H1 (cell line): ENCODE measurements around the gene S1PR3. TPM values are rescaled to one million over a fixed set of nuclear protein-coding genes. Genes with fewer than 3 reads are reported as not detected.

Experiments
- CTCF ChIA-PET: fragments of 300-600 bp; sonication (Branson Sonifier 250); formaldehyde crosslinking; loops from one replicate; lab custom pipeline; 2021; ENCODE audit not compliant: partially characterized antibody; lab: Charles Lee
- POLR2A ChIA-PET: fragments of 300-600 bp; sonication (Branson Sonifier 250); formaldehyde crosslinking; loops from one replicate; lab custom pipeline; 2021; ENCODE audit warnings: inconsistent platforms; ENCODE audit not compliant: partially characterized antibody; lab: Charles Lee
- DNase-seq, 2 experiments: peaks; one replicate each; pipeline versions ENCODE4 v3.0.0 to v3.0.0-alpha.2; 2010 to 2022; ENCODE audit warnings: low spot score in 2 of 2, low read depth in 1 of 2, mixed read lengths in 1 of 2
- FAIRE-seq: peaks from 2 replicates; lab custom pipeline; 2011; peaks lifted over from hg19 to GRCh38; lab: Jason Lieb, UNC
- H2AFZ ChIP-seq: 2 replicates; pipeline ENCODE4 v1.8.1; 2012; ENCODE audit warnings: low read length, inconsistent platforms
- H2AK5ac ChIP-seq: 2 replicates; pipeline ENCODE4 v1.6.1; 2013; ENCODE audit warnings: low read depth, low read length
- H2BK120ac ChIP-seq: replicated peaks from 2 replicates; pipeline ENCODE3; 2013; ENCODE audit warnings: low read depth, low read length, inconsistent platforms
- H2BK12ac ChIP-seq: 2 replicates; pipeline ENCODE4 v1.6.1; 2013; ENCODE audit warnings: low read depth, low read length
- H2BK15ac ChIP-seq: 2 replicates; pipeline ENCODE4 v1.6.1; 2013; ENCODE audit warnings: low read length
- H2BK20ac ChIP-seq: 2 replicates; pipeline ENCODE4 v1.6.1; 2013; ENCODE audit warnings: low read length
- H2BK5ac ChIP-seq: 2 replicates; pipeline ENCODE4 v1.6.1; 2013; ENCODE audit warnings: low read depth, low read length
- H3K14ac ChIP-seq: 2 replicates; pipeline ENCODE4 v1.6.1; 2013; ENCODE audit warnings: inconsistent platforms; ENCODE audit not compliant: insufficient read length
- H3K18ac ChIP-seq: 2 replicates; pipeline ENCODE4 v1.6.1; 2013; ENCODE audit warnings: low read length; ENCODE audit errors: extremely low read depth
- H3K23ac ChIP-seq: 2 replicates; pipeline ENCODE4 v1.6.1; 2013; ENCODE audit warnings: inconsistent platforms; ENCODE audit not compliant: insufficient read length
- H3K23me2 ChIP-seq: 2 replicates; pipeline ENCODE4 v1.6.1; 2013; ENCODE audit warnings: low read depth, low read length
- H3K27ac ChIP-seq: 2 replicates; pipeline ENCODE4 v1.6.1; 2011; ENCODE audit warnings: low read depth, low read length, inconsistent platforms
- H3K27me3 ChIP-seq, 4 experiments: replicated peaks in 1 of 4; 1 replicate in 1 of 4; 2 replicates in 3 of 4; pipeline versions ENCODE4 v1.6.1 to v1.8.1; 2011 to 2013; ENCODE audit warnings: low read length in 3 of 4, mild to moderate bottlenecking in 3 of 4, inconsistent platforms in 2 of 4, mixed read lengths in 2 of 4, moderate library complexity in 1 of 4; ENCODE audit not compliant: control insufficient read depth in 3 of 4, insufficient read depth in 3 of 4; ENCODE audit errors: extremely low read depth in 1 of 4
- H3K36me3 ChIP-seq, 4 experiments: 2 replicates each; pipeline versions ENCODE4 v1.6.1 to v1.8.1; 2011 to 2013; ENCODE audit warnings: mild to moderate bottlenecking in 4 of 4, low read length in 3 of 4, moderate library complexity in 2 of 4, control low read depth in 1 of 4, inconsistent platforms in 1 of 4; ENCODE audit not compliant: insufficient read depth in 4 of 4, control insufficient read depth in 2 of 4
- H3K4ac ChIP-seq: replicated peaks from 2 replicates; pipeline ENCODE3; 2013; ENCODE audit warnings: low read length, low read depth, mixed read lengths, inconsistent platforms; ENCODE audit not compliant: insufficient read length
- H3K4me1 ChIP-seq, 4 experiments: replicated peaks in 1 of 4; 1 replicate in 1 of 4; 2 replicates in 3 of 4; pipeline versions ENCODE4 v1.6.1 to v1.8.1; 2011 to 2013; ENCODE audit warnings: low read length in 3 of 4, inconsistent platforms in 2 of 4, mixed read lengths in 1 of 4; ENCODE audit not compliant: insufficient read depth in 4 of 4, control insufficient read depth in 3 of 4
- H3K4me2 ChIP-seq, 2 experiments: 2 replicates each; pipeline versions ENCODE4 v1.6.1 to v1.8.1; 2011 to 2013; ENCODE audit warnings: low read depth in 2 of 2, low read length in 2 of 2, control low read depth in 1 of 2, inconsistent platforms in 1 of 2, mild to moderate bottlenecking in 1 of 2; ENCODE audit not compliant: insufficient read depth in 1 of 2
- H3K4me3 ChIP-seq, 4 experiments: fragments of 200-600, 300-600 bp in 1 of 4; sonication (generic), shearing (Covaris generic), sonication (Bioruptor Twin) in 1 of 4; 2 replicates each; pipeline versions ENCODE4 v1.5.1 to v1.8.1; 2011 to 2016; ENCODE audit warnings: low read length in 4 of 4, low read depth in 3 of 4, control low read depth in 2 of 4, inconsistent platforms in 2 of 4, mild to moderate bottlenecking in 2 of 4, mixed read lengths in 1 of 4, moderate library complexity in 1 of 4; ENCODE audit not compliant: insufficient read depth in 2 of 4; ENCODE audit errors: extremely low read depth in 1 of 4
- H3K56ac ChIP-seq: replicated peaks from 2 replicates; pipeline ENCODE3; 2013; ENCODE audit warnings: low read depth, mild to moderate bottlenecking, mixed read lengths, low read length, inconsistent platforms; ENCODE audit not compliant: insufficient read length
- H3K79me1 ChIP-seq: 2 replicates; pipeline ENCODE4 v1.6.1; 2013; ENCODE audit warnings: low read depth, low read length, control low read depth
- H3K79me2 ChIP-seq, 2 experiments: 2 replicates each; pipeline versions ENCODE4 v1.6.1 to v1.8.1; 2012 to 2013; ENCODE audit warnings: low read length in 2 of 2, mild to moderate bottlenecking in 2 of 2, inconsistent platforms in 1 of 2; ENCODE audit not compliant: insufficient read depth in 2 of 2, control insufficient read depth in 1 of 2
- H3K9ac ChIP-seq, 4 experiments: replicated peaks in 1 of 4; 1 replicate in 1 of 4; 2 replicates in 3 of 4; pipeline versions ENCODE4 v1.6.1 to v1.8.1; 2011 to 2013; ENCODE audit warnings: low read depth in 3 of 4, low read length in 3 of 4, control low read depth in 2 of 4, mild to moderate bottlenecking in 2 of 4, moderate library complexity in 2 of 4, inconsistent platforms in 1 of 4; ENCODE audit errors: extremely low read depth in 1 of 4
- H3K9me3 ChIP-seq, 2 experiments: 2 replicates each; pipeline versions ENCODE4 v1.6.1 to v1.8.1; 2012 to 2013; ENCODE audit warnings: mild to moderate bottlenecking in 2 of 2, moderate library complexity in 2 of 2, control low read depth in 1 of 2, inconsistent platforms in 1 of 2, low read depth in 1 of 2, low read length in 1 of 2, mixed read lengths in 1 of 2; ENCODE audit not compliant: insufficient read depth in 2 of 2
- H4K20me1 ChIP-seq, 2 experiments: replicated peaks in 1 of 2; 2 replicates each; pipeline versions ENCODE3 to v1.8.1; 2011 to 2013; ENCODE audit warnings: inconsistent platforms in 2 of 2, low read length in 2 of 2, mild to moderate bottlenecking in 1 of 2; ENCODE audit not compliant: insufficient read depth in 2 of 2, control insufficient read depth in 1 of 2
- H4K5ac ChIP-seq: 2 replicates; pipeline ENCODE4 v1.6.1; 2013; ENCODE audit warnings: low read length, low read depth, mixed read lengths, inconsistent platforms; ENCODE audit not compliant: insufficient read length
- H4K8ac ChIP-seq: 2 replicates; pipeline ENCODE4 v1.8.0; 2013; ENCODE audit warnings: mild to moderate bottlenecking, moderate library complexity, low read length, inconsistent platforms; ENCODE audit not compliant: insufficient read depth; ENCODE audit errors: extremely low read depth
- H4K91ac ChIP-seq: replicated peaks from 2 replicates; pipeline ENCODE3; 2013; ENCODE audit warnings: low read length, mixed read lengths, inconsistent platforms; ENCODE audit not compliant: insufficient read length
- CTCF ChIP-seq, 3 experiments: IDR thresholded peaks; 1 replicate in 2 of 3; 2 replicates in 1 of 3; pipeline versions ENCODE4 v1.5.1 to v1.6.1; 2011; ENCODE audit warnings: low read length in 3 of 3, mild to moderate bottlenecking in 3 of 3, inconsistent platforms in 2 of 3, low read depth in 1 of 3, moderate library complexity in 1 of 3; ENCODE audit not compliant: insufficient read depth in 1 of 3; ENCODE audit errors: control extremely low read depth in 1 of 3
- RAD21 ChIP-seq, 2 experiments: IDR thresholded peaks in 1 of 2; conservative IDR thresholded peaks in 1 of 2; 2 replicates each; pipeline ENCODE4 v1.6.1; 2011; ENCODE audit warnings: low read depth in 2 of 2, low read length in 2 of 2, improper control_type of control experiment in 1 of 2, inconsistent platforms in 1 of 2, mild to moderate bottlenecking in 1 of 2, moderate library complexity in 1 of 2
- SUZ12 ChIP-seq: fragments of 200-600 bp; sonication (generic); IDR thresholded peaks from 2 replicates; pipeline ENCODE4 v1.6.1; 2012; ENCODE audit warnings: mild to moderate bottlenecking, inconsistent platforms, low read length, moderate library complexity, mixed read lengths
- WGBS, 2 experiments: shearing (Covaris generic) in 1 of 2; methylation state at CpG; one replicate each; pipeline versions ENCODE4 v1.1.6 to v1.1.7; 2013 to 2015; ENCODE audit warnings: low lambda C conversion rate in 2 of 2, mixed read lengths in 2 of 2, inconsistent platforms in 1 of 2, low coverage in 1 of 2, missing lambda C conversion rate in 1 of 2; ENCODE audit not compliant: insufficient replicate concordance in 2 of 2, insufficient coverage in 1 of 2, insufficient read length in 1 of 2; ENCODE audit errors: extremely low coverage in 1 of 2, missing lambda C conversion rate in 1 of 2; 5-methylcytosine and 5-hydroxymethylcytosine counted together
- polyA plus RNA-seq, 7 experiments: library from polyadenylated mRNA; depleted of rRNA in 3 of 7; stranded (reverse) in 5 of 7; unstranded in 2 of 7; fragments of >200 nt in 5 of 7; fragments of 200-250 nt in 2 of 7; gene quantifications; 1 replicate in 5 of 7; 2 replicates in 1 of 7; 4 replicates in 1 of 7; pipeline versions ENCODE4 v1.2.1 to v1.2.3, GENCODE V29; 2011 to 2013; ENCODE audit warnings: missing spikeins in 2 of 7, mixed read lengths in 2 of 7
- total RNA-seq: library from RNA; stranded (reverse); fragmentation: NEBNext Ultra II Directional; extraction: Animal tissue kit (Norgen Biotek cat#: 25700); gene quantifications from 2 replicates; pipeline ENCODE4 v1.2.1, GENCODE V29; 2021

The S1PR3 gene
- total and polyA plus RNA-seq, 2 of the 8 experiments (the other 6 are each of a cell fraction or from before 2014, with no cell fraction given), result 3.7 to 6.4 TPM

GRCh38 chr9:89048616-89049015, 57.3 kb downstream of the S1PR3 start:
- Histone ChIP-seq H3K9me3 (no peaks in the 10 kb centered on the region), H2BK15ac (no peak overlapping the region), H3K18ac (no peak overlapping the region), H4K20me1 (no peaks in the 10 kb centered on the region), H3K4me2 (no peak overlapping the region), H3K79me2 (no peaks in the 10 kb centered on the region), H3K4me1 (no peaks in the 10 kb centered on the region), H3K4ac (no peak overlapping the region), H2AFZ (no peak overlapping the region), H3K27me3 (no peaks in the 10 kb centered on the region), H2BK120ac (no peak overlapping the region), H2BK12ac (no peak overlapping the region), H3K23ac (no peak overlapping the region), H2BK20ac (no peak overlapping the region), H4K8ac (no peak overlapping the region), H3K56ac (no peak overlapping the region), H2BK5ac (no peak overlapping the region), H3K27ac (no peak overlapping the region), H4K91ac (no peak overlapping the region), H3K23me2 (no peaks in the 10 kb centered on the region), H3K14ac (no peak overlapping the region), H4K5ac (no peak overlapping the region), H3K4me3 (no peak overlapping the region), H3K9ac (no peak overlapping the region), H3K79me1 (no peaks in the 10 kb centered on the region), H3K36me3 (no peaks in the 10 kb centered on the region), H2AK5ac (no peak overlapping the region)
- 89% methylated on average over 11 of the region's 11 CpGs; no CpG with 5 or more reads in 1 of the 2 experiments for WGBS, 2 experiments
- DNase-seq (peak in 1 of 2 experiments; percentile 5), FAIRE-seq (no peak)
- peak; percentile 45 to 63 for TF ChIP-seq RAD21 (IDR thresholded peaks at IDR 0.05 in 1 of 2, conservative IDR thresholded peaks at IDR 0.05 in 1 of 2; ENCODE audit: low read depth in 2 of 2, low read length in 2 of 2)
- TF ChIP-seq SUZ12, result no peak
- TF ChIP-seq CTCF (IDR thresholded peaks at IDR 0.05; ENCODE audit: control extremely low read depth in 1 of 3, insufficient read depth in 1 of 3, low read depth in 1 of 3, low read length in 3 of 3), result peak in 2 of 3 experiments; percentile 18 to 44; a peak in 2 of 4 replicates
- ChIA-PET CTCF (interaction anchor here (1.2 to 1.6 kb wide), 3 partner anchors 16 to 218 kb away, joined by 3 to 6 read pairs (median 3); no protein-coding TSS in a partner anchor), POLR2A (no interaction called here)
